ENCODE results near the gene GIGYF2. TPM values are rescaled to one million over a fixed set of nuclear protein-coding genes. Genes with fewer than 3 reads are reported as not detected.
A peak's percentile ranks its signal among the peaks of the same experiment; 100 is the strongest.

Gene GIGYF2
- polyA plus RNA-seq, 4 donors: 12.7 to 56.6 (median 19.9) TPM

DNA sequence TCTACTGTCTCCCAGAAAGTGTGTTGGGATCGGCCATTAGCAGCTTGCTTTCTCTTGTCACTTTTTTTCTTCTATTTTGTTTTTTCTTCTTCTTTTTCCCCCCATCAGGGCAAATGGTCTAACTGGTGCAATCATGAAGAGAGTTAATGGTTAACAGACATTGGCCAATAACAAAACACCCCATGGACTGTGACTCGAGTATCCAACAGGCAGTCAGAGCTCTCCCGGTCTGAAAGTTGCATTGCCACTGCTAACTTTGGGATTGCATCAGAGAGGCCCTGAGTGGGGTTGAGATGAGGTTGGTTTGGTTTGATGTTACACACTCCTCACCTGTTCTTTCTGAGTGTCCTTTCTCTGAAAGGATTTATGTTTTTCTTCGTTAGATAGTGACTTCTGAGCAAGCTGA is 160.0 kb downstream of the GIGYF2 start:
- Histone ChIP-seq H3K9me3 (ENCODE audit: control insufficient read depth in 2 of 2, insufficient read depth in 1 of 2, low read depth in 1 of 2, low read length in 1 of 2) (peaks cover 0 to 3% of the 10 kb centered on the region in 2 donors), H3K4me3 (ENCODE audit: low read depth in 1 of 3, low read length in 3 of 3) (no peak overlapping the region), H3K36me3 (ENCODE audit: control insufficient read depth in 3 of 3, insufficient read depth in 2 of 3, low read depth in 1 of 3, low read length in 3 of 3) (peaks cover 12 to 52% (median 21%) of the 10 kb centered on the region in 3 donors), H3K27ac (ENCODE audit: low read depth in 1 of 3, low read length in 2 of 3) (peak overlapping the region; percentile 24 to 70 (median 55)), H3K4me1 (ENCODE audit: control insufficient read depth in 3 of 3, insufficient read depth in 2 of 3, low read depth in 1 of 3, low read length in 2 of 3) (peaks cover 2 to 43% (median 4%) of the 10 kb centered on the region in 3 donors), H3K27me3 (ENCODE audit: control insufficient read depth in 3 of 3, insufficient read depth in 3 of 3, low read length in 3 of 3) (no peaks in the 10 kb centered on the region)
- peak; percentile 80 to 89 for DNase-seq
- no peak for FAIRE-seq
- WGBS, 3 donors: 36 to 70% (median 48%) methylated on average over 4 of the region's 4 CpGs

DNA sequence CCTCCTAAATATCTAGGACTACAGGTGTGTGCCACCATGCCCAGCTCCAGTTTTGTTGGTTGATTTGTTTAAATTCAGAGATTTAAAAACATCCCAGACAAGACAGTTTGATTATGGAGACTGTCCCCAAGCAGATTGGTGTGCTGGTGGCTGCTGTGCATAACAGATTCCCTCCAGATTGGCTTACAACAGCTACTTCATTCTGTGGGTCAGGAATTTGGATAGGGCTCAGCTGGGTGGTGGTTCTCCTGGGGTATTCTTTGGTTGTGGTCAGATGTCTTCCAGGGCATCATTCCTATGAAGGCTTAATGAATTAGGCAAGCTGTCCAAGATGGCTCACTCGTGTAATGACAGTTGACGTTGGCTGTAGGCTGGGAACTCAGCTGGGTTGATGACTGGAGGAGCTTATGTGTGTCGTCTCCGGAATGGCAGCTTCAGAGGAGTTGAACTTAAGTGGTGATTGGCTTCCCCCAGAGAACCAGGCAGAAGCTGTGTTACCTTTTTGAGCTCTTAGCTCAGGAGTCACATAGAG is 162.3 kb downstream of the GIGYF2 start:
- FAIRE-seq (no peak), DNase-seq (no peak)
- peaks cover 0 to 3% of the 10 kb centered on the region in 2 donors for H3K9me3 ChIP-seq (ENCODE audit: control insufficient read depth in 2 of 2, insufficient read depth in 1 of 2, low read depth in 1 of 2, low read length in 1 of 2)
- H3K36me3 ChIP-seq (ENCODE audit: control insufficient read depth in 3 of 3, insufficient read depth in 2 of 3, low read depth in 1 of 3, low read length in 3 of 3): peaks cover 12 to 46% (median 21%) of the 10 kb centered on the region in 3 donors
- no peak overlapping the region for H3K4me3 ChIP-seq (ENCODE audit: low read depth in 1 of 3, low read length in 3 of 3)
- WGBS, 3 donors: 93 to 97% (median 97%) methylated on average over 4 of the region's 4 CpGs
- no peaks in the 10 kb centered on the region for H3K27me3 ChIP-seq (ENCODE audit: control insufficient read depth in 3 of 3, insufficient read depth in 3 of 3, low read length in 3 of 3)
- H3K27ac ChIP-seq (ENCODE audit: low read depth in 1 of 3, low read length in 2 of 3): no peak overlapping the region
- peaks cover 0 to 43% (median 2%) of the 10 kb centered on the region in 3 donors for H3K4me1 ChIP-seq (ENCODE audit: control insufficient read depth in 3 of 3, insufficient read depth in 2 of 3, low read depth in 1 of 3, low read length in 2 of 3)

DNA sequence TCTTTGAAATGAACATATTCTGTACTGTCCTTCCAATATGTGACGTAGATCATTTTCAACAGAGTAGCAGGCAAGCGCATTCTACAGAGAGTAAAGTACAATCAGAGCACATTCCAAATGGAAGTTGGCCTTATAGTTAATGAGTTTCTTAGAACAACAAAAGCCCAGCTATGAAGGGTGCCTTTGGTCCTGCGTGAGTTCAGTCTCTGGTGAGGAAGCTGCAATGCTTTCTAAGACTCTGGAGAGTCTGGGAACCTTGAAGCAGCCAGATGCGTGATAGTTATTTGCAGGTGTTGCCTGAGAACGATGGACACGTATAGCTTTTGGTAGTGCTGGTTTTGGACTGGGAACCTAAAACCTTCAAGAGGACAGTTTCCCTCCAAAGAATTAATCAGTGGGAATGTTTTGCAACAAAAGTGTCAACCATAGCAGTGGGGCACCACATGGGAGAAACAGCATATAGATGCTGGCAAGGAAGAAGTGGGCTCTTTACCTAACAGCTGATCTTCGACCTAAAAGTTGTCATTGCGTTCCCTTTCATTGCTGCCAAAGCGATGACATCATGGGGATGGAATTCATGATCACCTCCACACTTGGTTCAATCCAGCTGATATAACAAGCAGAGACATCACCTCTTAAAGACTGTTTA is 163.6 kb downstream of the GIGYF2 start:
- Histone ChIP-seq H3K4me3 (ENCODE audit: low read depth in 1 of 3, low read length in 3 of 3) (no peak overlapping the region), H3K9me3 (ENCODE audit: control insufficient read depth in 2 of 2, insufficient read depth in 1 of 2, low read depth in 1 of 2, low read length in 1 of 2) (peaks cover 0 to 3% of the 10 kb centered on the region in 2 donors), H3K4me1 (ENCODE audit: control insufficient read depth in 3 of 3, insufficient read depth in 2 of 3, low read depth in 1 of 3, low read length in 2 of 3) (peaks cover 0 to 43% (median 2%) of the 10 kb centered on the region in 3 donors), H3K36me3 (ENCODE audit: control insufficient read depth in 3 of 3, insufficient read depth in 2 of 3, low read depth in 1 of 3, low read length in 3 of 3) (peaks cover 8 to 41% (median 19%) of the 10 kb centered on the region in 3 donors), H3K27ac (ENCODE audit: low read depth in 1 of 3, low read length in 2 of 3) (peak overlapping the region in 2 of 3 donors; percentile 58 to 76), H3K27me3 (ENCODE audit: control insufficient read depth in 3 of 3, insufficient read depth in 3 of 3, low read length in 3 of 3) (no peaks in the 10 kb centered on the region)
- peak; percentile 78 to 89 for DNase-seq
- 31 to 74% (median 52%) methylated on average over 9 of the region's 9 CpGs for WGBS, 3 donors
- FAIRE-seq: peak; percentile 10

DNA sequence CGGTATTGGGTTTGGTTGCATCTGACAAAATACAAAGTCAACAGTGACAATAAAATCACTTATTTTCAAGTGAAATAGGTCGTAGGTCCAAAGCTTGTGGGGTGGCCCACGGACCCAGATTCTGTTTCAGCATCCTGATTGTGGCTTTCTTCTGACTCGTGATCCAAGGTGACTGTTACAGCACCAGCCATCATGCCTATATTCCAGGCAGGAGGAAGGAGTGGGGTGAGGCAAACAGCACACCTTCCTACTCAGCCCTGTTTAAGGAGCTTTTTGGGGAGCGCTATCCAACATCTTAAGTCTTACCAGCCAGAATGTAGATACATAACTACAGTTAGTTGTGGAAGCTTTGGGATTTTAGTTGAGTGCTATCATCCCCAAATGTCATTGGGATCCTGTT is 164.2 kb downstream of the GIGYF2 start:
- H3K27me3 ChIP-seq (ENCODE audit: control insufficient read depth in 3 of 3, insufficient read depth in 3 of 3, low read length in 3 of 3): no peaks in the 10 kb centered on the region
- peaks cover 0 to 3% of the 10 kb centered on the region in 2 donors for H3K9me3 ChIP-seq (ENCODE audit: control insufficient read depth in 2 of 2, insufficient read depth in 1 of 2, low read depth in 1 of 2, low read length in 1 of 2)
- DNase-seq (no peak), FAIRE-seq (no peak)
- H3K36me3 ChIP-seq (ENCODE audit: control insufficient read depth in 3 of 3, insufficient read depth in 2 of 3, low read depth in 1 of 3, low read length in 3 of 3): peaks cover 8 to 35% (median 17%) of the 10 kb centered on the region in 3 donors
- H3K4me3 ChIP-seq (ENCODE audit: low read depth in 1 of 3, low read length in 3 of 3): no peak overlapping the region
- 94 to 96% (median 96%) methylated on average over 5 of the region's 5 CpGs for WGBS, 3 donors
- H3K27ac ChIP-seq (ENCODE audit: low read depth in 1 of 3, low read length in 2 of 3): peak overlapping the region in 2 of 3 donors; percentile 58 to 76
- peaks cover 0 to 43% (median 2%) of the 10 kb centered on the region in 3 donors for H3K4me1 ChIP-seq (ENCODE audit: control insufficient read depth in 3 of 3, insufficient read depth in 2 of 3, low read depth in 1 of 3, low read length in 2 of 3)

DNA sequence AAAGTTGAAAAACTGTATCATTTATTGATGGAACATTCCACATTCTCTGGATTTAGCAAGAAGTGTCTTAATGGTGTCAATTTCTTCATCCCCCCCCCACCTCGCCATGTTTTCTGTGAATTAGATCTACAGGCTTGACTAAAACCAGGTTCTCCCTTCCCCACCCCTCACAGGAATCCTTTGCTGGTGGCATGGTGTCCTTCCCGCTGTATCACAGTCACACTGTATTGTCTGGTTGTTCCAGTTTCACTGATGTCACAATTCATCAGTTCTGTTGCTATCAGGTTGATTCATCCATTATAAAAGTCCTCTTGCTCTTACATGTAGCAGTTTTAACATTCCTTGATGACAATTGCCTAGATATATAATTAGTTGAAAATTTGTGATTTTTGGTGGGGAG is 166.9 kb downstream of the GIGYF2 start:
- FAIRE-seq (no peak), DNase-seq (no peak)
- no peak overlapping the region for H3K4me3 ChIP-seq (ENCODE audit: low read depth in 1 of 3, low read length in 3 of 3)
- WGBS, 3 donors: 93 to 99% (median 99%) methylated on average over 2 of the region's 2 CpGs
- peaks cover 0 to 3% of the 10 kb centered on the region in 2 donors for H3K9me3 ChIP-seq (ENCODE audit: control insufficient read depth in 2 of 2, insufficient read depth in 1 of 2, low read depth in 1 of 2, low read length in 1 of 2)
- peaks cover 0 to 19% (median 0%) of the 10 kb centered on the region in 3 donors for H3K36me3 ChIP-seq (ENCODE audit: control insufficient read depth in 3 of 3, insufficient read depth in 2 of 3, low read depth in 1 of 3, low read length in 3 of 3)
- no peaks in the 10 kb centered on the region for H3K27me3 ChIP-seq (ENCODE audit: control insufficient read depth in 3 of 3, insufficient read depth in 3 of 3, low read length in 3 of 3)
- H3K4me1 ChIP-seq (ENCODE audit: control insufficient read depth in 3 of 3, insufficient read depth in 2 of 3, low read depth in 1 of 3, low read length in 2 of 3): peaks cover 0 to 22% (median 0%) of the 10 kb centered on the region in 3 donors
- H3K27ac ChIP-seq (ENCODE audit: low read depth in 1 of 3, low read length in 2 of 3): no peak overlapping the region

DNA sequence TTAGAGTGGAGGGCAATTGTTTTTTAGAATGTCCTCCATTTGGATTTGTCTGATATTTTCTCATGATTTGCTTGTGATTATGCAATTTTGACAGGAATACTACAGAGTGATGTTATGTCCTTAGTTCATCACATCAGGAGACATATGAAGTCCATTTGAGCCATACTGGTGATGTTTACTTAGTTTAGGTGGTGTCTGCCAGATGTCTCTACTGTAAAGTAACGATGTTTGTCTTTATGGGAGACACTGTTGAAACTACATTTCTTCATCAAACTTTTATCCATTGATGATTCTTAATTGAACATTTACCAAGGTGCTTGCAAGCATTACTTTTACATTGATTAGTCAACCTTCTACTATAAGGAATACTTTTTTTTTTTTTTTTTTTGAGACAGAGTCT is 168.0 kb downstream of the GIGYF2 start:
- Histone ChIP-seq H3K9me3 (ENCODE audit: control insufficient read depth in 2 of 2, insufficient read depth in 1 of 2, low read depth in 1 of 2, low read length in 1 of 2) (peaks cover 0 to 3% of the 10 kb centered on the region in 2 donors), H3K36me3 (ENCODE audit: control insufficient read depth in 3 of 3, insufficient read depth in 2 of 3, low read depth in 1 of 3, low read length in 3 of 3) (peaks cover 0 to 10% (median 0%) of the 10 kb centered on the region in 3 donors), H3K4me3 (ENCODE audit: low read depth in 1 of 3, low read length in 3 of 3) (no peak overlapping the region), H3K27me3 (ENCODE audit: control insufficient read depth in 3 of 3, insufficient read depth in 3 of 3, low read length in 3 of 3) (no peaks in the 10 kb centered on the region), H3K27ac (ENCODE audit: low read depth in 1 of 3, low read length in 2 of 3) (no peak overlapping the region), H3K4me1 (ENCODE audit: control insufficient read depth in 3 of 3, insufficient read depth in 2 of 3, low read depth in 1 of 3, low read length in 2 of 3) (peaks cover 0 to 17% (median 0%) of the 10 kb centered on the region in 3 donors)
- FAIRE-seq (no peak), DNase-seq (no peak)
- WGBS, 3 donors: 79 to 98% (median 84%) methylated on average over 1 of the region's 1 CpG

DNA sequence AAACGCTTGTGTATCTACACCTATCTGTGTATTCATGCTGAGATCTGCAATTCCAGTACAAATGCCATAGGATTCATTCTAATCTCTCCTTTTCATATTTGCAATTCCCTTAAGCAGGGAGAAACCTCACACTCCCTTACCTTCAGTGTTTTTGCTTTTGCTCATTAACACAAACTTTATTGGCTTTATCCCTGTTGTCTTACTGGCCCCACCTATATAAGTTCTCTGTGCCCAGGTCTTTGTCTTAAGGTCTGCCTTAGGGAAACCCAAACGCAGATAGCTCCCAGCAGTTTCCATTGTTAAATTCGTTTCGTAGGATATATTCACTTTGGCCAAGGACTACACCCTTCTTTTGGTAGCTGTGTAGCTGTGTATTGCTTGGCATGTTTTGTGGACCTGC is 169.0 kb downstream of the GIGYF2 start:
- Histone ChIP-seq H3K9me3 (ENCODE audit: control insufficient read depth in 2 of 2, insufficient read depth in 1 of 2, low read depth in 1 of 2, low read length in 1 of 2) (peaks cover 0 to 3% of the 10 kb centered on the region in 2 donors), H3K4me3 (ENCODE audit: low read depth in 1 of 3, low read length in 3 of 3) (no peak overlapping the region), H3K27me3 (ENCODE audit: control insufficient read depth in 3 of 3, insufficient read depth in 3 of 3, low read length in 3 of 3) (no peaks in the 10 kb centered on the region), H3K27ac (ENCODE audit: low read depth in 1 of 3, low read length in 2 of 3) (no peak overlapping the region), H3K36me3 (ENCODE audit: control insufficient read depth in 3 of 3, insufficient read depth in 2 of 3, low read depth in 1 of 3, low read length in 3 of 3) (peaks cover 0 to 11% (median 0%) of the 10 kb centered on the region in 3 donors), H3K4me1 (ENCODE audit: control insufficient read depth in 3 of 3, insufficient read depth in 2 of 3, low read depth in 1 of 3, low read length in 2 of 3) (peaks cover 0 to 17% (median 0%) of the 10 kb centered on the region in 3 donors)
- FAIRE-seq: no peak
- WGBS, 3 donors: 80 to 93% (median 86%) methylated on average over 4 of the region's 4 CpGs
- DNase-seq: no peak

DNA sequence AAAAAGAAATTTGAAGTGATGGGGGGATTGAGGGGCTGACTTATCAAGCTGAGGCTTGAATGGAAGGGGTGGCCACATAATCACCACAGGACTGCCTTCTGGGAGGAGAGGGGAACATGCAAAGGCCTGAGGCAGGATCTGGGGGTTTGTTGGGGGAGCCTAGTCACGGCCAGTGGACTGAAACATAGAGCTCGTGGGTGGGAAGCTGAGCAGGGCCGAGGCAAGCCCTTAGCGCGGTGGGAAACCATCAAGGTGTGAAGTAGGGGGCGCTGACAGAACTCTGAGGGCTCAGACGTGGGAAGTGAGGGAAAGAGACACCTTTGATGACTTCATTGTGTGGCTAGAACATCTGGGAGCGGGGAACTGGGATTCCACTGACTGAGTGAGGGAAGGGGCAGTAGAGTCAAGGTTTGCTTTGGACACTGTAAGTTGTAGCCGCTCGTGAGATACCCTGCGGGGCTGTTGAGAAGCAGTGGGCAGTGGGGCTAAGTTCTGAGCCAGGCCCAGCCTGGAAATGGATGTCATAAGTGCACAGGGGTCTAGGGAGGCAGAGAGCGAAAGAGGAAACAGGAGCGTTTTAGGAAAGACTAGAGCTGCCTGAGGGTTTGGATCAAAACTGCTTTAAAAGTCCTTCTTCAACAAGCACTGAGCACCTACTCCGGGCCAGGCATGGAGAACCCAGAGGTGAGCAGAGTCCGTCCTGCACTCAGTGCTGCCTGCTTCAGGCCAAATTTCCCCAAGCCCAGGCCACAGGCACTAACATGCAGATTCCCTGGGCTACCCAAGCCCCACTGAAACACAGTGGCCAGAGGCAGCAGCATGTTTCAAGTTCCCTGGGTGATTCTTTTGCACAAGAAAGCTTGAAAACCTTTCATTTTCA is 172.2 kb downstream of the GIGYF2 start:
- Histone ChIP-seq H3K36me3 (ENCODE audit: control insufficient read depth in 3 of 3, insufficient read depth in 2 of 3, low read depth in 1 of 3, low read length in 3 of 3) (peaks cover 0 to 17% (median 0%) of the 10 kb centered on the region in 3 donors), H3K27me3 (ENCODE audit: control insufficient read depth in 3 of 3, insufficient read depth in 3 of 3, low read length in 3 of 3) (no peaks in the 10 kb centered on the region), H3K4me1 (ENCODE audit: control insufficient read depth in 3 of 3, insufficient read depth in 2 of 3, low read depth in 1 of 3, low read length in 2 of 3) (peaks cover 0 to 38% (median 5%) of the 10 kb centered on the region in 3 donors), H3K4me3 (ENCODE audit: low read depth in 1 of 3, low read length in 3 of 3) (no peak overlapping the region), H3K9me3 (ENCODE audit: control insufficient read depth in 2 of 2, insufficient read depth in 1 of 2, low read depth in 1 of 2, low read length in 1 of 2) (no peaks in the 10 kb centered on the region), H3K27ac (ENCODE audit: low read depth in 1 of 3, low read length in 2 of 3) (no peak overlapping the region)
- DNase-seq: no peak
- FAIRE-seq: no peak
- WGBS, 3 donors: 69 to 71% (median 71%) methylated on average over 15 of the region's 15 CpGs
